Psoas muscle (tissue), 8 donors: ENCODE results near the gene DNAJB1. TPM values are rescaled to one million over a fixed set of nuclear protein-coding genes. Genes with fewer than 3 reads are reported as not detected.

Experiments
- ATAC-seq, 4 donors: fragments of 200-7000 bp; cut with Tn5 transposase; one replicate each; pipeline ENCODE4 v1.9.1; 2020; ENCODE audit warnings: moderate library complexity in 3 of 4, mild to moderate bottlenecking in 2 of 4
- DNase-seq, 2 donors: peaks; one replicate each; pipeline ENCODE4 v3.0.0-alpha.2; 2020
- H3K27ac ChIP-seq: fragments of 200-600 bp; one replicate; pipeline ENCODE4 v1.8.0; 2022
- H3K27me3 ChIP-seq, 3 donors: fragments of 200-600 bp in 1 of 3; one replicate each; pipeline versions ENCODE4 v1.6.1 to v1.8.0; 2013 to 2022; ENCODE audit warnings: low read length in 2 of 3, mild to moderate bottlenecking in 2 of 3, moderate library complexity in 1 of 3; ENCODE audit not compliant: insufficient read depth in 3 of 3
- H3K36me3 ChIP-seq, 2 donors: fragments of 200-600 bp in 1 of 2; one replicate each; pipeline versions ENCODE4 v1.6.1 to v1.8.0; 2013 to 2022; ENCODE audit warnings: low read depth in 1 of 2, mild to moderate bottlenecking in 1 of 2, moderate library complexity in 1 of 2; ENCODE audit not compliant: insufficient read depth in 1 of 2
- H3K4me1 ChIP-seq: fragments of 200-600 bp; one replicate; pipeline ENCODE4 v1.8.0; 2022
- H3K4me3 ChIP-seq: fragments of 200-600 bp; one replicate; pipeline ENCODE4 v1.8.0; 2022; ENCODE audit warnings: mild to moderate bottlenecking
- H3K9me3 ChIP-seq: fragments of 200-600 bp; one replicate; pipeline ENCODE4 v1.8.0; 2022
- CTCF ChIP-seq: fragments of 200-600 bp; IDR thresholded peaks from one replicate; pipeline ENCODE4 v1.8.0; 2022; ENCODE audit warnings: antibody characterized with exemption
- WGBS, 3 donors: extraction: QIAGEN DNeasy Blood & Tissue Kit; methylation state at CpG; one replicate each; pipeline versions ENCODE4 v1.1.6 to v1.1.7; 2013; 5-methylcytosine and 5-hydroxymethylcytosine counted together
- intact Hi-C, 2 donors: fragments of 100-400 bp; cut with DNase I; formaldehyde crosslinking; loops; one replicate each; pipeline versions ENCODE4 v1.11.0 to v1.14.2; 2022
- polyA plus RNA-seq, 3 donors: library from polyadenylated mRNA; stranded (reverse); fragments of 200-250 nt; gene quantifications; one replicate each; pipeline ENCODE4 v1.2.3, GENCODE V29; 2013
- total RNA-seq, 4 donors: library from RNA; stranded (reverse); fragmentation: NEBNext Ultra II Directional in 2 of 4; extraction: Animal tissue kit (Norgen Biotek cat#: 25700) in 2 of 4; gene quantifications; one replicate each; pipeline versions ENCODE4 v1.2.1 to v1.2.4, GENCODE V29; 2021 to 2023
- donor health status: healthy with polysubstance abuse.
- donor health status: DM: no; HTN: no; CAD: no; lungs with moderate emphysema.
- donor health status: Bipolar disorder and iron deficiency.
- donor health status: healthy.
- donor health status: DM: yes; HTN: yes; CAD: no.
- donor health status: DM: no; HTN: no; CAD: no.
- donor health status: DM: no; HTN: no; CAD: no.
- donor health status: DM: yes; HTN: yes; CAD: no.

The DNAJB1 gene
- total and polyA plus RNA-seq, 7 donors, result 20.8 to 105 (median 32.6) TPM

- H3K4me3 ChIP-seq, result no peak overlapping the region
- intact Hi-C loops, result no loop called here
- peaks cover 8 to 30% of the 10 kb centered on the region in 2 donors for H3K36me3 ChIP-seq
- ATAC-seq (no peak), DNase-seq (peak in 1 of 2 donors; percentile 49)
- WGBS, 3 donors, result 59 to 66% (median 66%) methylated on average over 26 of the region's 26 CpGs
- no peaks in the 10 kb centered on the region for H3K9me3 ChIP-seq
- peaks cover 8% of the 10 kb centered on the region for H3K4me1 ChIP-seq
- no peak for TF ChIP-seq CTCF
- H3K27ac ChIP-seq, result no peak overlapping the region
- H3K27me3 ChIP-seq, result peaks cover 0 to 38% (median 13%) of the 10 kb centered on the region in 3 donors
Measured at GRCh38 chr19:14476673-14477401, 41.4 kb downstream of the DNAJB1 start.

DNA sequence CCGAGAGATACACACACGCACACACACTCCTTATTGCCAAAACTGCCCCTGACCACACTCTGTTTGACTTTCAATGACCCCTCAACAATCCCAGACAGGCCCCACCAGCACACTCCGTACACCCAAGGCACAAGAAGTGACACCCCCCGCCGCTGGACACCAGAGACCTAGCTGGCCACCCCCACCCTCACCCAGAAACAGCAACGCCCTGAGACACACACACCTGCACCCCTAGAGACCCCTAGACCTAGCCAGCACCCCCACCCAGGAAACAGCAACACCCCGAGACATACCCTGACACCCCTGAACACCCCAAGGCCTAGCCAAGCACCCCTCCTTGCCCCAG, 41.9 kb downstream of the DNAJB1 start:
- intact Hi-C loops, result no loop called here
- Histone ChIP-seq H3K36me3 (peaks cover 8 to 30% of the 10 kb centered on the region in 2 donors), H3K4me1 (peaks cover 8% of the 10 kb centered on the region), H3K4me3 (no peak overlapping the region), H3K27me3 (peaks cover 0 to 38% (median 13%) of the 10 kb centered on the region in 3 donors), H3K9me3 (no peaks in the 10 kb centered on the region), H3K27ac (no peak overlapping the region)
- no peak for TF ChIP-seq CTCF
- 78 to 88% (median 85%) methylated on average over 7 of the region's 7 CpGs for WGBS, 3 donors
- DNase-seq (no peak), ATAC-seq (no peak)

- intact Hi-C loops, result no loop called here
- ATAC-seq (no peak), DNase-seq (no peak)
- TF ChIP-seq CTCF, result no peak
- peak within 1 kb of the TSS; percentile 48 for H3K4me3 ChIP-seq
- 11 to 20% (median 13%) methylated on average over 31 to 33 of the region's 33 CpGs for WGBS, 3 donors
- H3K9me3 ChIP-seq, result no peaks in the 10 kb centered on the region
- H3K36me3 ChIP-seq, result peaks cover 8 to 30% of the 10 kb centered on the region in 2 donors
- peaks cover 8% of the 10 kb centered on the region for H3K4me1 ChIP-seq
- no peak within 1 kb of the TSS for H3K27ac ChIP-seq
- H3K27me3 ChIP-seq, result peaks cover 0 to 38% (median 13%) of the 10 kb centered on the region in 3 donors
Measured at GRCh38 chr19:14475251-14476073, 42.7 kb downstream of the DNAJB1 start, which contains the start of gene PTGER1. Gene PTGER1 (minus strand): TSS chr19:14475354. CDS start chr19:14474320, 1,034 bp downstream.

DNA sequence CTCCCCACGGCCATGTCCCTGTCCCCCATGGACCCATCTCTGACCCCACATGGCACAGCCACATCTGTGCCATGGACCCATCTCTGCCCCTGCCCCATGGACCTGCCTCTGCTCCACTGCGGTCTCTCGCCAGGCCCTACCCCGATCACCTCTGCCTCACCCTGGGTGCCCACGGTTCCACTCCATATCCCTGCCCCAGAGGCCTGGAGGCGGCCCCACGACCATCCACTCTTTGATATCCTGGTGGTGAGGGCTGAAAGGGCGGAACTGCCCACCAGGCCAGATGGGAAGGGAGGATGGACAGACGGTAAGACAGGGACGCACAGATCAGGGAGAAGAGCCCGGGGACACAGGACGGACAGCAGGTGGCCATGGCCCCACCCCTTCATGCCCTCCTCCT, 43.4 kb downstream of the DNAJB1 start:
- ATAC-seq (no peak), DNase-seq (no peak)
- Histone ChIP-seq H3K36me3 (peaks cover 8 to 30% of the 10 kb centered on the region in 2 donors), H3K9me3 (no peaks in the 10 kb centered on the region), H3K27ac (no peak overlapping the region), H3K4me1 (peaks cover 8% of the 10 kb centered on the region), H3K4me3 (no peak overlapping the region), H3K27me3 (peaks cover 0 to 38% (median 13%) of the 10 kb centered on the region in 3 donors)
- 38 to 46% (median 43%) methylated on average over 12 of the region's 12 CpGs for WGBS, 3 donors
- intact Hi-C loops, result no loop called here
- TF ChIP-seq CTCF, result no peak
